NCI-H524 treated with DMSO at 0.1 percent for 48 hours (cell line): ENCODE results near the gene MRGPRG.
"Not testable (repeated sequence)": the region's sequence is repeated elsewhere in the genome, so short reads cannot be mapped to it uniquely, and the experiment has no call there.

ENCODE experiments used
- DNase-seq: peaks from one replicate; lab custom pipeline; 2025; lab: John Stamatoyannopoulos, UW

The MRGPRG gene

GRCh38 chr11:3176487-3176886 is 42.1 kb downstream of the MRGPRG start:
- DNase-seq, result no peak

- no peak for DNase-seq
Measured at GRCh38 chr11:3175194-3175593, 43.4 kb downstream of the MRGPRG start.

- DNase-seq, result no peak
Measured at GRCh38 chr11:3174387-3174786, 44.2 kb downstream of the MRGPRG start.

GRCh38 chr11:3173795-3174194 is 44.8 kb downstream of the MRGPRG start:
- DNase-seq, result no peak

GRCh38 chr11:3171931-3172560 is 46.6 kb downstream of the MRGPRG start:
- DNase-seq, result no peak

- no peak for DNase-seq
Measured at GRCh38 chr11:3170756-3171650, 47.6 kb downstream of the MRGPRG start.

GRCh38 chr11:3170044-3170755 is 48.4 kb downstream of the MRGPRG start:
- DNase-seq, result no peak

GRCh38 chr11:3169255-3170043 is 49.2 kb downstream of the MRGPRG start:
- DNase-seq, result no peak

GRCh38 chr11:3168742-3169254 is 49.8 kb downstream of the MRGPRG start:
- not testable (repeated sequence) for DNase-seq
